NCI-H226 (cell line): ENCODE results near the gene PBX1.
"Not testable (repeated sequence)": the region's sequence is repeated elsewhere in the genome, so short reads cannot be mapped to it uniquely, and the experiment has no call there.

Experiments used
- DNase-seq: peaks from one replicate; pipeline ENCODE4 v3.0.0-alpha.2; 2015

PBX1 gene

DNA sequence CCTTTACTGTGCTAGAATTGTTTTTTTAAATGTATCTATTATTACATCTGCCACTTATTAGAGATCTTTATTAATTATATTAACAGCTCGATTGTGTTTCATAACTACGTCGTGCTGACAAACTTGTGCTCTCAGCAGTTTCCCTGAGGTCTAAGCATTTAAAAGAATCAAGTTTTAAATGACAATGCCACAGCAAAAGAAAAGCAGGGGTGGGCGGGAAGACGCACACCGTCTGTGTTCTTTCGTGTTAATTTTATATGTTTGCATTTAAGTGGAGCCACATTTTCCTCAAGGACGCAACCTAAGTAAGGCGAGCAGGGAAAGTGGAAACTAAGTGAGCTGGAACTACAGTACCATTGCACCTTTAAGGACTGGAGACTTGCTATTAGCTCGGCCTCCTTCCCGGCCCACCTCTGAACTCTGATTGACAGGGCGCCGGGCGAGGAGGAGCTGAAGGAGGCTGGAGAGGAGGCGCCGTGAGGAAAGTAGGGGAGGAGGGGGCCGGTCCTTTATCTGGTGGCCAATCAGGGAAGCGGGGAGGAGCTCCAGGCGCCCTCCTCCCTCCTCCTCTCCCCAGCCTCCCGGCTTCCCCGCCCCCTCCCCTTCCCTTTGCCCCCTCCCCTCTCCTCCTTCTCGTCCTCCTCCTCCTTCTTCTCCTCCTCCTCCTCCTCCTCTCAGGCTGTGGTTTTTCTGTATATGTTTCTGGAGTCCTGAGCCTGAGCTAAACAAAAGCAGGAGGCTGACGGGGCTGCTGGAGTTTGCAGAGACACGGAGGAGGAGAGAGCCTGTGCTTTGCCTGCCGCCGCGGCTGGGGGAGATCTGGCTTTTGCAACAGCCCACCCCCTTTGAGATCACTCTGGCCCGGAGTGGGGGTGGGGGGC is at the start of gene PBX1:
Gene PBX1 (plus strand): TSS at position 724 of the 881 bp plus-strand sequence.
- DNase-seq: peak; percentile 97

- DNase-seq: no peak
Observed at GRCh38 chr1:164510435-164510834, 48.5 kb upstream of the PBX1 start.

DNA sequence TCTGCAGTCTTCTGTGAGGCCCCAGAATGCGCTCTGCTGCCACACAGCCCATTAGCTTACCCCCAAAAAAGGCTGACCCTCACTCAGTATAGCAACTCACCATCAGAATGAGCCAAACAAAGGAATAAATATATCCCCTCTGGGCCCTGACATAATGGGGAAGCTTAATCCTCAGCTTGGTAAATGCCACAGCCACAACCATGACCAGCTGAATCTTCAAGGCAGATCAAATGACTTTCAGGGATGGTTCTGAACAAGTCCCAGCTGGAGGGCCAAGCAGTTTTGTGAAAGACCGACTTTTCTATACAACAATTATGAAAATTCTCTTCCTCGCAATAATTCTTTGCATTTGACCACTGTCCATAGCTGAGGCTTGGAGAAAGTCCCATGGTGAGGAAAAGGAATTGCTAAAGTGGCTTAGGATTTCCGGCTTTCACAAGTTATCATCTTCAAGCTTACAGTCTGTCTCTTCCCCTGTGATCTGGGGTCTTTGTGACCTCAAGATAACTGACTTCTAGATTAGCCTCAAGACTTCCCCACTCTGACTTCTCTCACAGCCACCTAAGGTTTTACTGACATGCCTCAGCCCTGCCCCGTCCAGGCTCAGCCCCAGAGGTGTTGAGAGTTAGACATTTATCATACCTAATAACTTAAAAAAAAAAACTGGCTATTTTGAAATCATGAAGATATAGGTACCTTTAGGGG is 47.8 kb upstream of the PBX1 start:
- DNase-seq: no peak

DNA sequence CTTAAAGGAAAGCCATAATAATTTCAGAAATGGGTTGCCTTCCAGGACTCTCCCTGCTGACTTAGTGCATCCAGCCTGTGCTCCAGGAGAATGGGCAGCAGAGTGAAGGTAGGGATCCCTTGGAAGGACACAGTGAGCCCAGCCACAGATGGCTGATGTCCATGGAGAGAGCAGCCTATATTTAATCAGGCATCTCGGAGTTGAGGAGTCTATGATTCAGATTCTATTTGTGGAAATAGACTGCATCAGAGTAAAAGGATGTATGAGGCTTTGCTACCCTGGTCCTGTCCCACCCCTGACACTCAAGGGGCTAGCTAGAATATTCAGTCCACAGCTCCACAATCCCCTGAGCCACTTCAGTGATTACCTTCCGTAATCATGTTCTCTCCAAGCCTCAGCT is 43.8 kb upstream of the PBX1 start:
- no peak for DNase-seq

DNA sequence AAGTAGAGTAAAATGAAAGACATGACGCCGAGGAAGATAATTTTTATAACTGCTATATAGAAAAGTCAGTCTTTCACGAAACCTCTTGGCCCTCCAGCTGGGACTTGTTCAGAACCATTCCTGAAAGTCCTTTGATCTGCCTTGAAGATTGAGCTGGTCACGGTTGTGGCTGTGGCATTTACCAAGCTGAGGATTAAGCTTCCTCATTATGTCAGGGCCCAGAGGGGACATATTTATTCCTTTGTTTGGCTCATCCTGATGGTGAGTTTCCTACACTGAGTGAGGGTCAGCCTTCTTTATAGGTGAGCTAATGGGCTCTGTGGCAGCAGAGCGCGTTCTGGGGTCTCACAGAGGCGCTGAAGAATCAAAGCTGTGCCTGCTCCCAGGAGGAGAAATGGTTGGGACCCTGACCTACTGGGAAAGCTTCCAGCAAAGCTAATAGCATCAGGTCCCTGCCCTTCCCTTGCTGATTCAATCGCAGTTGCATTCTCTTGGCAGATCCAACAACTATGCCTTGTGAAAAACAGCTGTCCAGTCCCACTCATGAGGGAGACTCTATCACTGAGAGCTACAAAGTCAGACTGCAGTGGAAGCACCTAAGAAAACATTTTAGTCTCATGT is 43.2 kb upstream of the PBX1 start:
- DNase-seq: no peak

- DNase-seq: no peak
Observed at GRCh38 chr1:164516591-164516990, 42.4 kb upstream of the PBX1 start.

GRCh38 chr1:164518692-164519332 is 40.2 kb upstream of the PBX1 start:
- DNase-seq: no peak

GRCh38 chr1:164519426-164519825 is 39.6 kb upstream of the PBX1 start:
- no peak for DNase-seq

DNA sequence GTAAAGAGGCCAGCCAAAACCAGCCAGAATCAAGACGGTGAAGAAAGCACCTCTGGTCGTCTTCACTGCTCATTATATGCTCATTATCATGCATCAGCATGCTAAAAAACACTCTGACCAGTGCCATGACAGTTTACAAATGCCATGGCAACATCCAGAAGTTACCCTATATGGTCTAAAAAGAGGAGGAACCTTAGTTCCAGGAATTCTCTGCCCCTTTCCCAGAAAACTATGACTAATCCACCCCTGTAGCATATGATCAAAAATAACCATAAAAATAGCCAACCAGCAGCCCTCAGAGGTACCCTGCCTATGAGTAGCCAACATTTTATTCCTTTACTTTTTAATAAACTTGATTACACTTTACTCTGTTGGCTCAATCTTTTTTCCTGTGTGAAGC is 34.2 kb upstream of the PBX1 start:
- no peak for DNase-seq

DNA sequence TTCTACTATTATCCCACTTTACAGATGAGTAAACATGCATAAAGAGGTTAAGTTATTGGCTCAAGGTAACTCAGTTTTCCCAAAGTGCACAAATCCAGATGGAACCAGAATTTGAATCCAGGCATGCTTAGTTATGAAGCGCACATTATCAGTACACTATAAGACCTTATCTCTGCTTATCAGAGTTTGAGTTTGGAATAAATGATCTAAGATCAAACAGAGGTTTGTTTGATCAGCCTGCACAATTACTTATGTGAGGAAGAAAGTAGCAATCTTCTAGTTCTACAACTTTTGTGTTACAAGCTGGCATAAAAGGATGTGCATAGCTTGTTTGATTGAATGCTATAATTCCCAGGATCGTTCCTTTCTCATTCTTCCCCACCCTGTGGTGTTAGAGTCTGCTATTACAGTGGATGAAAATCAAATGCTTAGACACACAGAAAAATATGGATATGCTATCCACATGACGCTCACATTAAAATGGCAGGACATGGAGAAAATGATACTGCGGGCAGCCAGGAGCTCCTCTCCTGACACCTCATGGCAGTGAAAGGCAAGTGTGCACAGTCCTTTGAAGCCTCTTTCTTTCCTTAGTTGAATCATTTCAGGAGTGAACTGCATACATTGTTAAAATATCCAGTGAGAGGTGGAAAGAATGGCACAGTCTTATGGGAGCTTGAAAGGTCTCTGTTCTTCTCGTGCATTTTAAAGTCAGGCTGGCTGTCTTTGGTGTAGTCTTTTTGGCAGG is 23.9 kb upstream of the PBX1 start:
- no peak for DNase-seq

DNA sequence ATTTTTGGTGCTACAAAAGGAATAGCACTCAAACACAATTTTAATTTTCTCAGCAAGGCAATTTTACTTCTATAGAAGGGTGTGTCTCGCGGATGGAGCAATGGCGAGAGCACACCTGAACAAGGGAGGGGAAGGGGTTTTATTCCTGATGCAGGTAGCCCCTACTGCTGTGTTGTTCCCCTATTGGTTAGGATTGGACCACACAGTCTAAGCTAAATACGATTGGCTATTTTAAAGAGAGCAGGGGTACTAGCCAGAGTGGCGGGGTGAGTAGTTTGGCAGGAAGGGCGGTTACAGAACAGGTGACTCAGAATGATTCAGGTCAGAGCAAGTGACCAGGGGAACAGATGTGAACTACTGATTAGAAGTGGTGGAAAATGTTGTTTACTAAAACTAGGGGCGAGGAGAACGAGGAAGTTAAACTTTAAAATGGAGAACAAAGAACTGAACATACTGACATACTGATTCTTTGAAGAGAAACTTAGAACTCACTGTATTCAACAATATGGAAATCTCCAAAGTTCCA is 6.5 kb upstream of the PBX1 start:
- not testable (repeated sequence) for DNase-seq

DNA sequence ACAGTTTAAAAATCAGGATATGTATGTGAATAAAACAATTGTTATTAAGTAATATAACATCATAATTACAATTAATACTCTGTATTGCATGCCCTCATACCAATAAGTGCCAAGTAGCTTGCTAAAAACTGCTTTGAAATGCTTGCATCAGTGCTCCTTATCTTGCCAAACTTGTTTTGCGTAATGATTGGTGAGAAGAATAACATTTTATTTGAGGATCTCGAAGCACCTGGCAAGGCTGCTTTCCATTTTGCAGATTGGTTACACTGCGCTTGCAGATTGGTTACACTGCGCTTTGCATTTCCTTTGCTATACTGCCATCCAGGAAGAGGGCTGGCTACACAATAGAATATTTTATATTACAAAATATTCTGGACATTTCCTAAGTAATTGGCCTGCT is 1.7 kb upstream of the PBX1 start:
- DNase-seq: no peak

DNA sequence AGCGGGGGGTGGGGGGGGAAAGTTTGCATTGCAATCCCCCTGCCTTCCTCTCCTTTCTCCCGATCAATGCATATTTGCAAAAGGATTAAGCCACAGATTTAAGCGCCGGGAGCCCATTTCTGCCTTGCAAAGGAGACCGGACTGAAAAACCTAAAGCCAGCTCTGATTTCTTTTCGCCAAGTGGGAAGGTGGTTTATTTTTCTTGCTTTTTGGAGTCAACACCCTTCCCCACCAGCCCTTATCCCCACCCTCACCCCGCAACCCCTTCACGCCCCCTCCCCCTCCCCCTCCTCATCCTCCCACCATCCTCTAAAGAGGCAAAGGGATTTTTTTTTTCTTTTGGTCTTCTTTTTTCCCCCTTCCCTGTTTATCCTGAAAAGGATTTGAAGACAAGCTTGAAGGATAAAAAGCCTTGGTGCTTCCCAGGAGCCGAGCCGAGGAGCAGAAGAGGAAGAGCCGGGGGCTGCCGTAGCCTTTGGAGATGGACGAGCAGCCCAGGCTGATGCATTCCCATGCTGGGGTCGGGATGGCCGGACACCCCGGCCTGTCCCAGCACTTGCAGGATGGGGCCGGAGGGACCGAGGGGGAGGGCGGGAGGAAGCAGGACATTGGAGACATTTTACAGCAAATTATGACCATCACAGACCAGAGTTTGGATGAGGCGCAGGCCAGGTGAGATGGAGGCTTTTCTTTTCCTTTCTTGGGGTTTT is 513 bp downstream of the PBX1 start:
- peak; percentile 35 for DNase-seq

DNA sequence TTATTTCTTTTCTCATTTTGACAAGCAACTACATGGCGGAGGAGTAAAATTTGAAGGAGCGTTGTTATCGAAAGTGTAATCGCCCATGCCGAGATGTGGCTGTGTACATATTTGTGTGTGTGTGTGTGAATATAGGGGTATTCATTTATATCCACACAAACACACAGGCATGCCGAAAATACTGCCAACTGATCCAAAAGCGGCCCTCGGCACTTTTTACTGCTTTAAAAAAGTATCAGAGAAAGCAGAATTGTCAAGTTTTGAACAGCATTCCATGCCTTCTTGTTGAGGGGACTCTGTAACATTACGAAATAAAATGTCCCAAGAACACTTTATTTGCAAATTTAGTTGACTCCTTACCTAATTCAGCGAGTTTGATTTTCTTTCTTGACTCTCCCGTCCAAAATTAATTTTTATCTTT is 1.1 kb downstream of the PBX1 start:
- no peak for DNase-seq

- DNase-seq: no peak
Observed at GRCh38 chr1:164560556-164560955, 1.6 kb downstream of the PBX1 start.

DNA sequence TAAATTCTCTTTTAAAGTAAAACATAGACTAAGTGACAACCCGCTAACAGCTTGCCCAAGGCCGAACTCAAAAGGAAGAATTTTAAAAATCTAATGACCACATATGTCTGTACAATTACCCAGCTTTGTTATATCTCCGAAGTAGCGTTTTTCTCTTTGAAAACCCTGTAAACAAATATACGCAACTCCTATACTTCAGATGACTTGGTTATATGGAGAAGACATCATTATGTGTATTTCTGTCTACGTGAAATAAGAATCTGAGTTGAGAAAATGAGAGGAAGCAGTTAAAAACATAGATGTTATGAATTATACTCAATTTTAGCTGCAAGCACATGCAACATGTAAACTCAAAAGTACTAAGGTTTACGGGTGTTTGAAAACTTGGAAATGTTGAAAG is 2.0 kb downstream of the PBX1 start:
- no peak for DNase-seq

GRCh38 chr1:164561472-164561871 is 2.5 kb downstream of the PBX1 start:
- no peak for DNase-seq

DNA sequence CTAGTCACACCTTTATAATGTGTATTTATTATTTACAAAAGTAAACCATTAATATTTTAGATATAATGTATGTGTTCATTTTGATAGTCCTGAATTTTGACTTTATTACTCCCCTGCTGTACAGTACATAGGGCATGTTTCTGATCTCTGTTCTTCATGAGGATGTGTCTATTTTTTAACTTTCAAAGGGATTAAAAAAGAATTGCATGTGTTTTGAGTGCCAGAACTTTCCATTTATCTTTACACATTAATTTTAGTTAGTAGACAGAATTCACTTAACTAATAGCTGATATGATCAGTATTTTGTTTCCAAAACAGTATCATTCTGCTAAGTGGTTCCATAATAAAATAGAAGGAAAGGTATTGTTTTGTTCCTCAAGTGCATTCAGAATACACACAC is 3.1 kb downstream of the PBX1 start:
- DNase-seq: no peak

- DNase-seq: no peak
Observed at GRCh38 chr1:164562511-164562910, 3.5 kb downstream of the PBX1 start.

DNA sequence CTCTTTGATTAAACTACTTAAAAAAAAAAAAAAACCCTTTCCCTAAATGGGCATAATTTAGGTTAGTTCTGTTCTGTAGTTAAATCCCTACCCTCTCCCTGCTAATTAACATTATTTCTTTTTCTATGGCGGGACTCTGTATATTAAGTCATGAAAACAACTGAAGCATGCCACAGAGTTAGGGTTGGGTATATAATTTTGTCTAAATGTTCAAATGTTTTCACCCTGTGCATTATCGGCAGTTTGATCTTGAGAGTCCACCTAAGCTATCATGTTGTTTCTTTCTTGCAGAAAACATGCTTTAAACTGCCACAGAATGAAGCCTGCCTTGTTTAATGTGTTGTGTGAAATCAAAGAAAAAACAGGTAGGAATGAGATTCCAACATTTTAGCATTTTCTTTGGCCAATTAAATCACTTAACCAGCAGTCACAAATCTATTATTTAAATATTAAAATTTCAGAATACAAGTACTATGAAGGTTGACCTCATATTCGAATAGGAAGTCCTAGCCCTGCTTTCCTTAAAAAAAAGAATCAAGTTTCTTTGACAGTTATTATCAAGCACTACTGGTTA is 4.0 kb downstream of the PBX1 start:
- no peak for DNase-seq

GRCh38 chr1:164563721-164564360 is 4.9 kb downstream of the PBX1 start:
- no peak for DNase-seq
